ENCODE results near the gene GNB1L.

DNA sequence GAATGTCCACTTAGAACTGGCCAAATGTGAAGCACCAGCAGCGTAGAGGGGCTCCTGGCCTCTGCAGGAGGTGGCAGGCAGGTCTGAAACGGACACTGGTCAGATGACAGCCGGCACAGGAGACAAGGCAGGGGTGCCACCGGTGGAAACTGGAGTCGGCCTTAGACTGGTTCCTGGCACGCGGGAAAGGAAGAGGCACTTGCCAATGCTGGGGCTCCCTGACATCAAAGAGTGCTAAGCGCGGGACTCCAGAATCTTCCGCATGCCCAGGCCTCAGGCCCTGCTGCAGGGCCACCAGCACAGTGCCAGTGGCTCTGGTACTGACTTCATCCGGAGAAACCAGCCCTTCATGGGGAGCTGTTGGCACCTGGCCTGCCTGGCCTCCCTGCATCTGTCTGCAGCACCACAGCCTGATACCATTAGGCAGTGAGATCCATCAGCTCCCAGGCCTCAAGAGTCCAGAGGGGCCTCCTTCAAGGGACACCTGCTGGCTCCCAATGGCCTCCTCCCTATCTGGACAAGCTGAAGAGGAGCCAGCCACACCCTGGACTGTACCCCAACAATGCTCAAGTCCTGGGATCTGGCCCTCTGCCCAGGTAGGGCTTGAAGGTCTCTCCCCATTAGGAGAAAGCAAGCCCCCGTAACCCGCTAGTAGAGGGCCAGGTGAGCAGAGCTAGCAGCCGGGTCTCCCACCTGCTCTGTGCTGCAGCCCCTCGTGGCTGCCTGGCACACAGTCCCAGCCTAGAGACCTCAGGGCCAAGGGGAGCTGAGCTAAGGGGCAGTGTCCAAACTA is 29.7 kb upstream of the GNB1L start:
- TF ChIP-seq, protein P1, sequence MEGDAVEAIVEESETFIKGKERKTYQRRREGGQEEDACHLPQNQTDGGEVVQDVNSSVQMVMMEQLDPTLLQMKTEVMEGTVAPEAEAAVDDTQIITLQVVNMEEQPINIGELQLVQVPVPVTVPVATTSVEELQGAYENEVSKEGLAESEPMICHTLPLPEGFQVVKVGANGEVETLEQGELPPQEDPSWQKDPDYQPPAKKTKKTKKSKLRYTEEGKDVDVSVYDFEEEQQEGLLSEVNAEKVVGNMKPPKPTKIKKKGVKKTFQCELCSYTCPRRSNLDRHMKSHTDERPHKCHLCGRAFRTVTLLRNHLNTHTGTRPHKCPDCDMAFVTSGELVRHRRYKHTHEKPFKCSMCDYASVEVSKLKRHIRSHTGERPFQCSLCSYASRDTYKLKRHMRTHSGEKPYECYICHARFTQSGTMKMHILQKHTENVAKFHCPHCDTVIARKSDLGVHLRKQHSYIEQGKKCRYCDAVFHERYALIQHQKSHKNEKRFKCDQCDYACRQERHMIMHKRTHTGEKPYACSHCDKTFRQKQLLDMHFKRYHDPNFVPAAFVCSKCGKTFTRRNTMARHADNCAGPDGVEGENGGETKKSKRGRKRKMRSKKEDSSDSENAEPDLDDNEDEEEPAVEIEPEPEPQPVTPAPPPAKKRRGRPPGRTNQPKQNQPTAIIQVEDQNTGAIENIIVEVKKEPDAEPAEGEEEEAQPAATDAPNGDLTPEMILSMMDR (conservative IDR thresholded peaks at IDR 0.05), result no peak
- TF ChIP-seq EZH2 (IDR thresholded peaks at IDR 0.05; ENCODE audit: low read depth), result no peak
